OCI-LY7 (cell line): Measurements from ENCODE around the gene DTHD1. TPM values are rescaled to one million over a fixed set of nuclear protein-coding genes. Genes with fewer than 3 reads are reported as not detected.

Experiments used
- Bru-seq: library from RNA; stranded (reverse); fragments of 400-500 nt; gene quantifications from one replicate; lab custom pipeline; 2021; lab: Mats Ljungman, UMichigan
- BruChase-seq, 2 experiments: library from RNA; stranded (reverse); fragments of 400-500 nt; gene quantifications; one replicate each; lab custom pipeline; 2021; lab: Mats Ljungman, UMichigan
- BruUV-seq: library from RNA; stranded (reverse); fragments of 400-500 nt; replicated peaks from 2 replicates; lab custom pipeline; 2021; lab: Mats Ljungman, UMichigan
- CTCF ChIA-PET: fragments of 300-600 bp; sonication (Branson Sonifier 250); formaldehyde crosslinking; loops from one replicate; lab custom pipeline; 2022; ENCODE audit warnings: antibody characterized with exemption; ENCODE audit not compliant: unreplicated experiment; lab: Charles Lee
- POLR2A ChIA-PET: fragments of 300-600 bp; sonication (Branson Sonifier 250); formaldehyde crosslinking; loops from one replicate; lab custom pipeline; 2022; ENCODE audit warnings: antibody characterized with exemption; lab: Charles Lee
- DNase-seq: peaks from one replicate; pipeline ENCODE4 v3.0.0-alpha.2; 2015; ENCODE audit warnings: low spot score
- H2AFZ ChIP-seq: fragments of 200-600 bp; sonication (generic), shearing (Covaris generic); 2 replicates; pipeline ENCODE4 v1.6.1; 2014; ENCODE audit warnings: mild to moderate bottlenecking, antibody characterized with exemption, low read length, moderate library complexity
- H3K27ac ChIP-seq: fragments of 200-600 bp; sonication (generic); 2 replicates; pipeline ENCODE4 v1.5.1; 2014; ENCODE audit warnings: mixed run types, low read depth, mild to moderate bottlenecking, moderate library complexity, low read length, inconsistent platforms; ENCODE audit not compliant: poor library complexity, severe bottlenecking
- H3K36me3 ChIP-seq: fragments of 200-600 bp; sonication (generic); 2 replicates; pipeline ENCODE4 v1.6.1; 2014; ENCODE audit warnings: mild to moderate bottlenecking, antibody characterized with exemption, low read length, moderate library complexity, mixed read lengths; ENCODE audit not compliant: insufficient read depth
- H3K4me1 ChIP-seq: fragments of 200-600 bp; sonication (generic); 2 replicates; pipeline ENCODE4 v1.5.1; 2014; ENCODE audit warnings: mild to moderate bottlenecking, low read length; ENCODE audit not compliant: insufficient read depth, poor library complexity, severe bottlenecking
- H3K4me2 ChIP-seq: fragments of 200-600 bp; sonication (generic); 2 replicates; pipeline ENCODE4 v1.6.1; 2014; ENCODE audit warnings: mild to moderate bottlenecking, low read length
- H3K4me3 ChIP-seq: fragments of 200-600 bp; sonication (generic); 2 replicates; pipeline ENCODE4 v1.5.1; 2014; ENCODE audit warnings: mild to moderate bottlenecking, low read depth, low read length; ENCODE audit not compliant: poor library complexity, severe bottlenecking
- H3K79me2 ChIP-seq: fragments of 200-600 bp; sonication (generic); 2 replicates; pipeline ENCODE4 v1.6.1; 2016; ENCODE audit warnings: low read depth, mild to moderate bottlenecking, low read length, moderate library complexity, mixed read lengths; ENCODE audit not compliant: insufficient read depth
- H3K9me2 ChIP-seq: fragments of 200-600 bp; sonication (generic); 2 replicates; pipeline ENCODE4 v1.6.1; 2016; ENCODE audit warnings: mild to moderate bottlenecking, low read length, mixed read lengths; ENCODE audit not compliant: insufficient read depth
- H3K9me3 ChIP-seq: fragments of 200-600 bp; sonication (generic); 2 replicates; pipeline ENCODE4 v1.6.1; 2014; ENCODE audit warnings: mild to moderate bottlenecking, mixed run types, low read length, mixed read lengths
- H4K20me1 ChIP-seq: fragments of 200-600 bp; sonication (generic); 2 replicates; pipeline ENCODE4 v1.6.1; 2014; ENCODE audit warnings: mild to moderate bottlenecking, antibody characterized with exemption, low read length, moderate library complexity, mixed read lengths; ENCODE audit not compliant: insufficient read depth
- CTCF ChIP-seq: fragments of 200-600 bp; sonication (generic); conservative IDR thresholded peaks from 2 replicates; pipeline ENCODE4 v1.5.1; 2014; ENCODE audit warnings: mild to moderate bottlenecking, antibody characterized with exemption, low read length, moderate library complexity, mixed read lengths
- EZH2phosphoT487 ChIP-seq: fragments of 200-600 bp; sonication (generic); IDR thresholded peaks from 2 replicates; pipeline ENCODE4 v1.6.1; 2018; ENCODE audit warnings: low read depth, borderline replicate concordance, mild to moderate bottlenecking, mixed run types, antibody characterized with exemption, low read length, moderate library complexity, mixed read lengths
- intact Hi-C: fragments of 100-400 bp; cut with micrococcal nuclease; formaldehyde crosslinking; loops from one replicate; pipeline ENCODE4 v1.10.0; 2022; ENCODE audit not compliant: unreplicated experiment
- long read RNA-seq: library from polyadenylated mRNA; stranded (forward); transcript quantifications from one replicate; pipeline ENCODE4 v2.0.0, GENCODE V29; 2022
- total RNA-seq, 2 experiments: library from RNA; depleted of rRNA in 1 of 2; stranded (reverse); fragments of >200 nt in 1 of 2; shearing (Covaris generic) in 1 of 2; gene quantifications; 2 replicates each; pipeline ENCODE4 v1.2.3, GENCODE V29; 2014 to 2022

The DTHD1 gene
- total RNA-seq (2014; rRNA removed; shearing (Covaris generic)) (not detected in 2 replicates), total RNA-seq (2022) (not detected in 2 replicates), Bru-seq, nascent RNA (not detected), BruChase-seq, experiment 1, labeled RNA remaining after a 6-hour chase (percentile 7 among the genes with signal in this experiment), BruChase-seq, experiment 2, labeled RNA remaining after a 2-hour chase (percentile 9 among the genes with signal in this experiment)
- long read RNA-seq: 0 reads

- Histone ChIP-seq H3K4me3 (no peak within 1 kb of the TSS), H3K27ac (no peak within 1 kb of the TSS), H3K36me3 (no peaks in the 10 kb centered on the region), H4K20me1 (no peaks in the 10 kb centered on the region), H3K79me2 (no peaks in the 10 kb centered on the region), H3K4me2 (no peak within 1 kb of the TSS), H2AFZ (no peak within 1 kb of the TSS), H3K9me2 (no peaks in the 10 kb centered on the region), H3K9me3 (no peaks in the 10 kb centered on the region), H3K4me1 (no peaks in the 10 kb centered on the region)
- no peak for TF ChIP-seq CTCF
- no peak for TF ChIP-seq EZH2phosphoT487
- BruUV-seq: no TSS peak
- POLR2A ChIA-PET: no interaction called here
- CTCF ChIA-PET: no interaction called here
- intact Hi-C loops: no loop called here
- no peak for DNase-seq
Observed at GRCh38 chr4:36281384-36282106, at the start of gene DTHD1. DTHD1 (plus strand) TSS chr4:36281616; CDS start chr4:36281759, 143 bp downstream.

GRCh38 chr4:36233567-36234266 lies 47.7 kb upstream of the DTHD1 start:
- no peak overlapping the region for H2AFZ ChIP-seq
- H3K9me2 ChIP-seq: no peaks in the 10 kb centered on the region
- BruUV-seq: no TSS peak
- DNase-seq: no peak
- POLR2A ChIA-PET: interaction anchor here (0.7 kb wide), 1 partner anchor 9 kb away, joined by 3 read pairs; no protein-coding TSS in a partner anchor
- no peaks in the 10 kb centered on the region for H3K4me1 ChIP-seq
- no peaks in the 10 kb centered on the region for H3K9me3 ChIP-seq
- TF ChIP-seq CTCF: no peak
- no peak for TF ChIP-seq EZH2phosphoT487
- H3K79me2 ChIP-seq: no peaks in the 10 kb centered on the region
- H3K4me3 ChIP-seq: no peak overlapping the region
- no peak overlapping the region for H3K27ac ChIP-seq
- H4K20me1 ChIP-seq: 0 out of 2 replicates have a peak, but pooled peaks cover 6% of the 10 kb centered on the region
- intact Hi-C loops: no loop called here
- H3K4me2 ChIP-seq: no peak overlapping the region
- CTCF ChIA-PET: no interaction called here
- peaks cover 6% of the 10 kb centered on the region; the same call in 1 of the 2 replicates for H3K36me3 ChIP-seq
